AG04450 (cell line): Measurements from ENCODE around the gene JUN. TPM values are rescaled to one million over a fixed set of nuclear protein-coding genes. Genes with fewer than 3 reads are reported as not detected.

Experiments used
- CTCF ChIA-PET: fragments of 300-600, 350-600 bp; formaldehyde crosslinking; extraction: SDS; loops from one replicate; lab custom pipeline; 2022; ENCODE audit warnings: antibody characterized with exemption, inconsistent platforms; lab: Charles Lee
- POLR2A ChIA-PET: fragments of 350-600 bp; formaldehyde crosslinking; extraction: SDS; loops from one replicate; lab custom pipeline; 2021; ENCODE audit warnings: antibody characterized with exemption, inconsistent platforms; lab: Yijun Ruan, JAX
- DNase-seq: peaks from one replicate; pipeline ENCODE4 v3.0.0-alpha.2; 2011; ENCODE audit warnings: low read depth, low spot score
- H3K27ac ChIP-seq: one replicate; pipeline ENCODE4 v1.5.1; 2012; ENCODE audit warnings: low read depth, low read length, control low read depth
- H3K27me3 ChIP-seq: one replicate; pipeline ENCODE4 v1.6.0; 2012; ENCODE audit warnings: low read length; ENCODE audit not compliant: control insufficient read depth, insufficient read depth
- H3K4me3 ChIP-seq: 2 replicates; pipeline ENCODE4 v1.5.1; 2011; ENCODE audit warnings: mild to moderate bottlenecking, low read depth, low read length, control low read depth
- H3K9me3 ChIP-seq: 2 replicates; pipeline ENCODE4 v1.5.1; 2012; ENCODE audit warnings: low read length; ENCODE audit not compliant: control insufficient read depth, insufficient read depth
- polyA plus RNA-seq: library from polyadenylated mRNA; depleted of rRNA; stranded (reverse); fragments of >200 nt; gene quantifications from 2 replicates; pipeline ENCODE4 v1.2.3, GENCODE V29; 2011
- TF ChIP-seq, protein P1 (sequence below): IDR thresholded peaks from 2 replicates; pipeline ENCODE4 v1.5.1; 2011; ENCODE audit warnings: low read depth, low read length, control low read depth, inconsistent platforms

JUN gene
- polyA plus RNA-seq, 1 experiment, result 48.7 TPM

DNA sequence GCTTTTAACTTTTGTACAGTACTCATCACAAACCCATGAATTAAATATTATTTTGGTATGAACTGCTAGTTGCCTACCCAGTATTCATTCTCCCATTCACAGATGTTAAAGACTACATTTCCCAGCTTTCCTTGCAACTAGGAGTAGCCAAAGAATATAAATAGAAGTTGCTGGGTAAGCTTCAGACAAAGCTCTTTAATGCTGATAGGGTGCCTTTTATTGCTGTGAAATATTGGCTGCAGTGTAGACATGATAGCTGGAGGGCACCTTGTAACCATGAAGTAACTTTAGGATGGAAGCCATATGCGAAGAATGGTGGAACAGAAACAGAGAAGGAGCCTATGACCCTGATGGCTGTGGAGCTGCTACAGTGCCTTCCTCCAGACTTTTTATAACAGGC is 16.7 kb downstream of the JUN start:
- no peak for DNase-seq
- POLR2A ChIA-PET, result interaction anchor here (0.6 to 1.4 kb wide), 2 partner anchors 12 to 799 kb away, joined by 3 to 4 read pairs; no protein-coding TSS in a partner anchor
- TF ChIP-seq, protein P1, sequence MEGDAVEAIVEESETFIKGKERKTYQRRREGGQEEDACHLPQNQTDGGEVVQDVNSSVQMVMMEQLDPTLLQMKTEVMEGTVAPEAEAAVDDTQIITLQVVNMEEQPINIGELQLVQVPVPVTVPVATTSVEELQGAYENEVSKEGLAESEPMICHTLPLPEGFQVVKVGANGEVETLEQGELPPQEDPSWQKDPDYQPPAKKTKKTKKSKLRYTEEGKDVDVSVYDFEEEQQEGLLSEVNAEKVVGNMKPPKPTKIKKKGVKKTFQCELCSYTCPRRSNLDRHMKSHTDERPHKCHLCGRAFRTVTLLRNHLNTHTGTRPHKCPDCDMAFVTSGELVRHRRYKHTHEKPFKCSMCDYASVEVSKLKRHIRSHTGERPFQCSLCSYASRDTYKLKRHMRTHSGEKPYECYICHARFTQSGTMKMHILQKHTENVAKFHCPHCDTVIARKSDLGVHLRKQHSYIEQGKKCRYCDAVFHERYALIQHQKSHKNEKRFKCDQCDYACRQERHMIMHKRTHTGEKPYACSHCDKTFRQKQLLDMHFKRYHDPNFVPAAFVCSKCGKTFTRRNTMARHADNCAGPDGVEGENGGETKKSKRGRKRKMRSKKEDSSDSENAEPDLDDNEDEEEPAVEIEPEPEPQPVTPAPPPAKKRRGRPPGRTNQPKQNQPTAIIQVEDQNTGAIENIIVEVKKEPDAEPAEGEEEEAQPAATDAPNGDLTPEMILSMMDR, result no peak
- Histone ChIP-seq H3K4me3 (no peak overlapping the region), H3K27ac (no peak overlapping the region), H3K9me3 (no peaks in the 10 kb centered on the region), H3K27me3 (no peaks in the 10 kb centered on the region)
- CTCF ChIA-PET, result interaction anchor here (0.7 to 4.1 kb wide), 7 partner anchors 10 to 999 kb away, joined by 3 to 54 read pairs (median 3); no protein-coding TSS in a partner anchor

DNA sequence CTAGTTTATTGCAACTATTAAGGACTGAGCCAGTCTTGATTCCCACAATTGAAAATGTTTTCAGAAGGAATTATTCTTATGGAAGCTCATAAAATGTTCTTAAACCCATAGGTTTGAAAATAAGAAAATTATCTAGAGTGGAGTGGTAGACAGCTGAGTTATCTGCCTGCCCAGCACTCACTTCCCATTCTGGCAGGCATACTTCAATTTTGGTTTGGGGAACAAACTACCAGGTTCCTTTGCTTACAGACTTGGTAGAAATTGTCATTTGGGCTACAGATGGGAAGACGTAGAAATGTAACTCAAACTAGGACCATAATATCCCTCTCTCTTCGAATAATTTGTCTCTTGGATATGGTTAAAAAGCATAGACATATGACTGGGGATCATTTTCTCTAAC is 18.4 kb downstream of the JUN start:
- no peak overlapping the region for H3K27ac ChIP-seq
- ChIA-PET POLR2A (interaction anchor here (1.4 kb wide), 1 partner anchor 10 kb away, joined by 9 read pairs; no protein-coding TSS in a partner anchor), CTCF (interaction anchor here (1.2 to 1.7 kb wide), 3 partner anchors 13 to 27 kb away, joined by 3 to 9 read pairs (median 3); no protein-coding TSS in a partner anchor)
- H3K27me3 ChIP-seq, result no peaks in the 10 kb centered on the region
- DNase-seq, result no peak
- H3K4me3 ChIP-seq, result no peak overlapping the region
- TF ChIP-seq, protein P1, result no peak
- no peaks in the 10 kb centered on the region for H3K9me3 ChIP-seq

DNA sequence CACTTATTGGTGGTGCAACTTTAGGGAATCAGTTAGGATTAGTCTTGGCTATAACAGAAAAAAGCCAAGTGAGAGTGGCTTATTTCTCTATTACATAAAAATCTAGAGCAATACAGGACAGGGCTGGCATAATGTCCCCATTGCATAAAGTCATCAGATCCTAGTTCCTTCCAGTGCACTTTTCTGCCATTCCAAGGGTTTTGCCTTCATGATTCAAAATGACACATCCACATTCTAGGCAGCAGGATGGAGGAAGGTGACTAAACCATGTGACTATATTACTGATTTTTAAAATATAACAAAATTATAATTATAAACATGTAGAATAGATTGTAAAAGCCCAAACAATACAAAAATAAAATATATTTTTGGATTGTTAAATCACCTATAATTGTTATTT is 18.8 kb downstream of the JUN start:
- POLR2A ChIA-PET, result interaction anchor here (1.1 to 2.0 kb wide), 4 partner anchors 8 to 973 kb away, joined by 4 to 9 read pairs (median 6); partner anchors contain the start of gene JUN
- TF ChIP-seq, protein P1, result no peak

DNA sequence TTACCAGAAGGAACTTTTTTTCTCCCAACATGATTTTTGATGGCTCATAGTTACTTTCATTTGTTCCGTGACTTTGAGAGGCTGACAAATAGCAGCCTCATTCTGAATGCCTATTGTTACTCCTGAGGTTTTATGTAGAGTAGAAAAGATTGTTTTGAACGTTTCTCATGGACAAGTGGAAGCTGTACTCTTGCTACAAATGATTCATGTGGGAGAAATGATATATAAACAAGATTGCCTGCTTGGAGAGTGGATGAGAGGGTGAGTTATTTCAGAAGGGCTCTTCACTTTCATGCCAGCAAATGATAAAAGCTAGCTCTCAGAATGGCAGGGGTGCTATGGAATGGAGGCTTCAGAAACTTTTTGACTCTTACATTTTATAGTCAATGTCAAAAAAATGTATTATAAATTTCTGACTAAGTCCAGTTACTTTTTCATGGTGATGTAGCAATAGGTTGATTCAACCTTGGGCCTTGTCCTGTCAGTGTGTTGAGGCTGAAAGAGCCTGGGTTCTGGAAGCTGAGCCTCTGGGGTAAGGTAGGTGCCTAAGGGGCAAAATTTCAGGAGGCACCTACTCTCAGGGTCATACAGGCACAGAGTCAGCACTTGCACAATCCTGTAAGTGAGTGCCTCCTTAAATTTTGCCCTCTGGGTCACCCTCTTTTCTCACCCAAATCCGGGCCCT is 19.4 kb downstream of the JUN start:
- no peaks in the 10 kb centered on the region for H3K9me3 ChIP-seq
- no peak overlapping the region for H3K4me3 ChIP-seq
- no peaks in the 10 kb centered on the region for H3K27me3 ChIP-seq
- POLR2A ChIA-PET, result interaction anchor here (0.8 to 2.0 kb wide), 6 partner anchors 9 to 974 kb away, joined by 3 to 9 read pairs (median 5); partner anchors contain the start of gene JUN
- DNase-seq, result no peak
- CTCF ChIA-PET, result interaction anchor here (1.4 to 1.7 kb wide), 3 partner anchors 9 to 26 kb away, joined by 3 to 9 read pairs (median 4); no protein-coding TSS in a partner anchor
- H3K27ac ChIP-seq, result peak overlapping the region; percentile 86
- TF ChIP-seq, protein P1, result no peak

More for the DNA sequence above, 18.8 kb downstream of the JUN start:
- H3K9me3 ChIP-seq, result no peaks in the 10 kb centered on the region
- CTCF ChIA-PET, result interaction anchor here (1.2 to 1.7 kb wide), 3 partner anchors 12 to 26 kb away, joined by 3 to 9 read pairs (median 3); no protein-coding TSS in a partner anchor
- no peak overlapping the region for H3K4me3 ChIP-seq
- H3K27me3 ChIP-seq, result no peaks in the 10 kb centered on the region
- H3K27ac ChIP-seq, result peak overlapping the region; percentile 83
- no peak for DNase-seq
